Mesodermal cell (in vitro differentiated cells): ENCODE data around the gene TEX53.

Source experiments
- H3K27ac ChIP-seq: 2 replicates; pipeline ENCODE4 v1.7.0; 2013; ENCODE audit warnings: mild to moderate bottlenecking, low read depth, low read length, moderate library complexity; ENCODE audit not compliant: severe bottlenecking
- H3K36me3 ChIP-seq: 2 replicates; pipeline ENCODE4 v1.7.1; 2013; ENCODE audit warnings: mild to moderate bottlenecking, low read length, moderate library complexity; ENCODE audit not compliant: control insufficient read depth, insufficient read depth
- H3K4me1 ChIP-seq: one replicate; pipeline ENCODE4 v1.7.1; 2013; ENCODE audit warnings: mild to moderate bottlenecking, low read length; ENCODE audit not compliant: insufficient read depth, control insufficient read depth, poor library complexity, severe bottlenecking
- H3K4me3 ChIP-seq: 2 replicates; pipeline ENCODE4 v1.7.0; 2013; ENCODE audit warnings: low read length, control low read depth, mild to moderate bottlenecking; ENCODE audit not compliant: insufficient read depth, poor library complexity, severe bottlenecking; ENCODE audit errors: extremely low read depth
- H3K9me3 ChIP-seq: 2 replicates; pipeline ENCODE4 v1.7.1; 2013; ENCODE audit warnings: mild to moderate bottlenecking, low read length, moderate library complexity; ENCODE audit not compliant: control insufficient read depth
- WGBS, 2 experiments: methylation state at CpG; one replicate each; pipeline ENCODE4 v1.1.5; 2013; ENCODE audit warnings: missing lambda C conversion rate in 2 of 2; ENCODE audit not compliant: insufficient coverage in 2 of 2; 5-methylcytosine and 5-hydroxymethylcytosine counted together

The TEX53 gene

GRCh38 chr9:114691046-114691955 lies 33.7 kb upstream of the TEX53 start:
- Histone ChIP-seq H3K9me3 (no peaks in the 10 kb centered on the region), H3K4me3 (no peak overlapping the region), H3K36me3 (no peaks in the 10 kb centered on the region), H3K4me1 (peaks cover 3% of the 10 kb centered on the region), H3K27ac (no peak overlapping the region)
- WGBS, 2 experiments, result 92 to 95% methylated on average over 9 of the region's 11 CpGs

- WGBS, 2 experiments, result 88 to 93% methylated on average over 1 to 3 of the region's 4 CpGs
- no peak overlapping the region for H3K27ac ChIP-seq
- H3K9me3 ChIP-seq, result no peaks in the 10 kb centered on the region
- H3K4me1 ChIP-seq, result peaks cover 3% of the 10 kb centered on the region
- H3K4me3 ChIP-seq, result no peak overlapping the region
- no peaks in the 10 kb centered on the region for H3K36me3 ChIP-seq
These were observed 32.7 kb upstream of the TEX53 start for GRCh38 chr9:114690308-114690707.

- WGBS, 2 experiments, result 70 to 81% methylated on average over 6 to 7 of the region's 7 CpGs
- Histone ChIP-seq H3K4me3 (no peak overlapping the region), H3K27ac (no peak overlapping the region), H3K36me3 (no peaks in the 10 kb centered on the region), H3K4me1 (peaks cover 3% of the 10 kb centered on the region), H3K9me3 (no peaks in the 10 kb centered on the region)
These were observed 32.2 kb upstream of the TEX53 start for GRCh38 chr9:114689813-114690212.

- peaks cover 3% of the 10 kb centered on the region for H3K4me1 ChIP-seq
- no peak overlapping the region for H3K27ac ChIP-seq
- H3K36me3 ChIP-seq, result no peaks in the 10 kb centered on the region
- no peaks in the 10 kb centered on the region for H3K9me3 ChIP-seq
- no CpG with 5 or more reads among the region's 3 CpGs for whole genome bisulfite sequencing, 2 experiments
- no peak overlapping the region for H3K4me3 ChIP-seq
These were observed 31.5 kb upstream of the TEX53 start for GRCh38 chr9:114688909-114689610.

GRCh38 chr9:114688379-114688778 lies 30.8 kb upstream of the TEX53 start:
- H3K4me3 ChIP-seq, result no peak overlapping the region
- no peaks in the 10 kb centered on the region for H3K9me3 ChIP-seq
- H3K27ac ChIP-seq, result no peak overlapping the region
- no peaks in the 10 kb centered on the region for H3K36me3 ChIP-seq
- peaks cover 3% of the 10 kb centered on the region for H3K4me1 ChIP-seq
- WGBS, 2 experiments, result 80 to 100% methylated on average over 1 of the region's 4 CpGs

- Histone ChIP-seq H3K27ac (no peak overlapping the region), H3K4me3 (no peak overlapping the region), H3K4me1 (peaks cover 3% of the 10 kb centered on the region), H3K9me3 (no peaks in the 10 kb centered on the region), H3K36me3 (no peaks in the 10 kb centered on the region)
These were observed 29.4 kb upstream of the TEX53 start for GRCh38 chr9:114687034-114687433.

GRCh38 chr9:114685951-114686350 lies 28.3 kb upstream of the TEX53 start:
- no peaks in the 10 kb centered on the region for H3K36me3 ChIP-seq
- peaks cover 2% of the 10 kb centered on the region for H3K4me1 ChIP-seq
- no peak overlapping the region for H3K4me3 ChIP-seq
- no peaks in the 10 kb centered on the region for H3K9me3 ChIP-seq
- H3K27ac ChIP-seq, result no peak overlapping the region
- no CpG with 5 or more reads among the region's 5 CpGs for WGBS, 2 experiments

GRCh38 chr9:114684036-114684435 lies 26.4 kb upstream of the TEX53 start:
- 89% methylated on average over 5 of the region's 6 CpGs; no CpG with 5 or more reads in 1 of the 2 experiments for WGBS, 2 experiments
- no peak overlapping the region for H3K4me3 ChIP-seq

GRCh38 chr9:114682846-114683245 lies 25.2 kb upstream of the TEX53 start:
- H3K4me1 ChIP-seq, result peaks cover 10% of the 10 kb centered on the region
- H3K9me3 ChIP-seq, result no peaks in the 10 kb centered on the region
- 94% methylated on average over 2 of the region's 3 CpGs; no CpG with 5 or more reads in 1 of the 2 experiments for whole genome bisulfite sequencing, 2 experiments
- no peak overlapping the region for H3K27ac ChIP-seq
- no peak overlapping the region for H3K4me3 ChIP-seq
- no peaks in the 10 kb centered on the region for H3K36me3 ChIP-seq

More at GRCh38 chr9:114684036-114684435, 26.4 kb upstream of the TEX53 start:
- Histone ChIP-seq H3K9me3 (no peaks in the 10 kb centered on the region), H3K36me3 (no peaks in the 10 kb centered on the region), H3K27ac (no peak overlapping the region), H3K4me1 (no peaks in the 10 kb centered on the region)

GRCh38 chr9:114681594-114682332 lies 24.2 kb upstream of the TEX53 start, which contains the start of gene TEX48:
TEX48 (minus strand) TSS chr9:114682192; CDS start chr9:114671723, 10,469 bp downstream.
- Histone ChIP-seq H3K4me1 (peaks cover 21% of the 10 kb centered on the region), H3K27ac (no peak within 1 kb of the TSS), H3K36me3 (no peaks in the 10 kb centered on the region), H3K9me3 (no peaks in the 10 kb centered on the region), H3K4me3 (no peak within 1 kb of the TSS)
- WGBS, 2 experiments, result 68 to 85% methylated on average over 4 to 5 of the region's 8 CpGs
